ENCODE results near the gene RGSL1.

- no peak for TF ChIP-seq EZH2 (IDR thresholded peaks at IDR 0.05; ENCODE audit: low read length, unreplicated experiment)
- TF ChIP-seq EZH2phosphoT487 (IDR thresholded peaks at IDR 0.05; ENCODE audit: borderline replicate concordance, low read length), result no peak
Measured at GRCh38 chr1:182441719-182442118, 8.2 kb upstream of the RGSL1 start.
